Ishikawa (cell line): ENCODE results near the gene LRP5.

Source experiments
- CEBPB ChIP-seq: IDR thresholded peaks from 2 replicates; pipeline ENCODE4 v1.6.1; 2012
- CREB1 ChIP-seq: IDR thresholded peaks from 2 replicates; pipeline ENCODE4 v1.6.1; 2012; ENCODE audit warnings: low read depth
- EGR1 ChIP-seq: IDR thresholded peaks from 2 replicates; pipeline ENCODE4 v1.6.1; 2012
- EP300 ChIP-seq: IDR thresholded peaks from 2 replicates; pipeline ENCODE4 v1.6.1; 2012; ENCODE audit warnings: borderline replicate concordance
- FOXM1 ChIP-seq: IDR thresholded peaks from 2 replicates; pipeline ENCODE4 v1.6.1; 2012; ENCODE audit warnings: low read depth, borderline replicate concordance
- MAX ChIP-seq: IDR thresholded peaks from 2 replicates; pipeline ENCODE4 v1.6.1; 2012
- NFIC ChIP-seq: IDR thresholded peaks from 2 replicates; pipeline ENCODE4 v1.6.1; 2012
- RAD21 ChIP-seq: IDR thresholded peaks from 2 replicates; pipeline ENCODE4 v1.6.1; 2012; ENCODE audit warnings: low read depth
- REST ChIP-seq: IDR thresholded peaks from 2 replicates; pipeline ENCODE4 v1.6.1; 2012; ENCODE audit warnings: low read depth, mild to moderate bottlenecking
- TAF1 ChIP-seq: IDR thresholded peaks from 2 replicates; pipeline ENCODE4 v1.6.1; 2012; ENCODE audit warnings: low read depth, mild to moderate bottlenecking
- TCF12 ChIP-seq: IDR thresholded peaks from 2 replicates; pipeline ENCODE4 v1.6.1; 2012; ENCODE audit warnings: low read depth
- TEAD4 ChIP-seq: IDR thresholded peaks from 2 replicates; pipeline ENCODE4 v1.6.1; 2012
- USF1 ChIP-seq: IDR thresholded peaks from 2 replicates; pipeline ENCODE4 v1.6.1; 2012
- YY1 ChIP-seq: IDR thresholded peaks from 2 replicates; pipeline ENCODE4 v1.6.1; 2012; ENCODE audit warnings: low read depth
- ZBTB7A ChIP-seq: IDR thresholded peaks from 2 replicates; pipeline ENCODE4 v1.6.1; 2012; ENCODE audit warnings: low read depth

LRP5 gene

GRCh38 chr11:68312117-68312779 is at the start of gene LRP5:
Gene LRP5 (plus strand): TSS chr11:68312591. CDS start chr11:68312715, 124 bp downstream.
- TF ChIP-seq EGR1 (no peak), USF1 (no peak), EP300 (no peak), CEBPB (no peak), CREB1 (no peak), TAF1 (no peak), ZBTB7A (0 out of 2 replicates have a peak, but pooled peaks have one; percentile 13), NFIC (peak; percentile 9; the same call in 1 of the 2 replicates), MAX (0 out of 2 replicates have a peak, but pooled peaks have one; percentile 11), RAD21 (no peak)

- TF ChIP-seq USF1 (no peak), TCF12 (no peak), YY1 (no peak), EP300 (no peak), NFIC (no peak), CREB1 (no peak), CEBPB (no peak), ZBTB7A (no peak), TEAD4 (no peak), MAX (no peak), RAD21 (no peak), EGR1 (no peak)
These were observed 48.9 kb upstream of the LRP5 start for GRCh38 chr11:68263444-68264035.

- TF ChIP-seq ZBTB7A: no peak
- TF ChIP-seq EGR1: no peak
- no peak for TF ChIP-seq FOXM1
- TF ChIP-seq TAF1: no peak
- TF ChIP-seq NFIC: no peak
- TF ChIP-seq USF1: no peak
- TF ChIP-seq REST: no peak
- TF ChIP-seq TCF12: no peak
These were observed 48.1 kb upstream of the LRP5 start for GRCh38 chr11:68264244-68264643.

GRCh38 chr11:68264741-68265540 is 47.5 kb upstream of the LRP5 start:
- TF ChIP-seq TCF12 (no peak), YY1 (no peak), REST (no peak), ZBTB7A (no peak), MAX (no peak), FOXM1 (no peak), CREB1 (no peak), CEBPB (no peak), TAF1 (no peak), NFIC (no peak), TEAD4 (no peak), RAD21 (no peak), EP300 (no peak), USF1 (no peak), EGR1 (no peak)
